ENCODE measurements around the gene PLA2G2E.

The PLA2G2E gene, protein sequence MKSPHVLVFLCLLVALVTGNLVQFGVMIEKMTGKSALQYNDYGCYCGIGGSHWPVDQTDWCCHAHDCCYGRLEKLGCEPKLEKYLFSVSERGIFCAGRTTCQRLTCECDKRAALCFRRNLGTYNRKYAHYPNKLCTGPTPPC

DNA sequence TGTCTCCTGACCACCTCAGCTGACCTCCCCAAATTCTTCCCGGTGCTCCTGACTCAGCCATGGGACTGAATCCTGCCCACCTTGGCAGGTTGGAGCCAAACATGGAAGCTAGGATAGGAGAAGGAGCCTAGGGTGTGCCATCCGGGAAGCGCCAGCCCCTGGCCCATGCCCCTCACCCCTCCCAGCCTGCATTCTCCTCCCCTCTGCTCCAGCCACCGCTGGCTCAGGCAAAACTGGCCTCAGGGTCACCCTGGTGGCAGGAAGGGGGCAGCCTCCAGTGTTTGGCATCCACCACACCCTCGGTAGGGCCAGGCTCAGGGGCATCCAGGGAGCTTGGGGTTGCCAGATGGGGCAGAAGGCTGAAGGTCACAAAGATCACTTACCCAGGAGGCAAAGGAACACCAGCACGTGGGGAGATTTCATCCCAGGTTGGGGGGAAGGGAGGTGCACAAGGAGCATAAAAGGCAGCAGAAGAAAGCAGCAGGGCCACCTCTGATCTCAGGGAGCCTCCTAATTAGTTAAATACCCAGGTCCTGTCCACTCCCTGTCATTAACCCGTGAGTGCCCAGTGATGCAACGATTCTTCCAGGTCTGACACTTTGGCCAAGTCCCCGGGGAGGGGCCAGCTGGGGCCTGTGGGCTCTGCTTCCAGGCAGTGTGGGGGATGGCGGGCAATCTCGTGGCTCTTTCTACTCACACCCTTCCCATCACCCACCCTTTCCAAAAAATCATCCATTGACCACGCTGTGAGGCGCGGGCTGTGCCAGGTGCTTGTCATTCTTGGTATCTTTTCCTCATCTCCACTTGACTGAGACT lies at the start of gene PLA2G2E:
TSS of gene PLA2G2E (minus strand) at position 481 of the 816 bp plus-strand sequence. CDS start at position 423, 58 bp downstream.
- Histone ChIP-seq H3K4me1 (ENCODE audit: control insufficient read depth, insufficient read depth, low read length) (no peaks in the 10 kb centered on the region), H3K9me3 (ENCODE audit: control insufficient read depth in 2 of 2, low read length in 2 of 2) (no peaks in the 10 kb centered on the region), H3K27ac (ENCODE audit: low read length) (no peak within 1 kb of the TSS), H3K27me3 (ENCODE audit: control insufficient read depth in 1 of 2, insufficient read depth in 2 of 2, low read length in 2 of 2) (peaks cover 0 to 6% of the 10 kb centered on the region in 2 donors), H3K36me3 (ENCODE audit: control insufficient read depth in 2 of 2, insufficient read depth in 2 of 2, low read length in 2 of 2) (no peaks in the 10 kb centered on the region), H3K4me3 (ENCODE audit: low read length in 2 of 2) (no peak within 1 kb of the TSS), H3K9ac (ENCODE audit: low read length in 2 of 2) (no peak within 1 kb of the TSS)

DNA sequence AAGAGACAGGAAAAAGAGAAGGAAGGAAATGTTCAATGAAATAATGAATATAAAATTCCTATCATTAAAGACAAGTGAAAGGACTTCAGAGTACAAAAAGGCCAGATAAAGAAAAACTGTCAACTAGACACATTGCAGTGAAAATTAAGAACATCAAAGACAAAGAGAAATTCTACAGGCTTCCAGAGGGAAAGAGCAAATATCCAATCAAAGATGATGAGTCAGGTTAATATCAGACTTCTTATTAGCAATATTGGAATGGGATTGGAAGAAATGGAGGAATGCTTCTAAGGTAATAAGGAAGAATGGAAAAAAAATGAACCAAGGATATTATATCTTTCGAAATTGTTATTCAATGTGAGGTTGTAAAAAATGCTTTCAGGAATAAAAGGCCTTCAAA lies 48.2 kb upstream of the PLA2G2E start:
- H3K9ac ChIP-seq (ENCODE audit: low read length in 2 of 2) = no peak overlapping the region
- no peaks in the 10 kb centered on the region for H3K36me3 ChIP-seq (ENCODE audit: control insufficient read depth in 2 of 2, insufficient read depth in 2 of 2, low read length in 2 of 2)
- H3K4me1 ChIP-seq (ENCODE audit: control insufficient read depth, insufficient read depth, low read length) = no peaks in the 10 kb centered on the region
- H3K9me3 ChIP-seq (ENCODE audit: control insufficient read depth in 2 of 2, low read length in 2 of 2) = no peaks in the 10 kb centered on the region
- no peak overlapping the region for H3K27ac ChIP-seq (ENCODE audit: low read length)
- H3K27me3 ChIP-seq (ENCODE audit: control insufficient read depth in 1 of 2, insufficient read depth in 2 of 2, low read length in 2 of 2) = peaks cover 2 to 4% of the 10 kb centered on the region in 2 donors
- no peak overlapping the region for H3K4me3 ChIP-seq (ENCODE audit: low read length in 2 of 2)

DNA sequence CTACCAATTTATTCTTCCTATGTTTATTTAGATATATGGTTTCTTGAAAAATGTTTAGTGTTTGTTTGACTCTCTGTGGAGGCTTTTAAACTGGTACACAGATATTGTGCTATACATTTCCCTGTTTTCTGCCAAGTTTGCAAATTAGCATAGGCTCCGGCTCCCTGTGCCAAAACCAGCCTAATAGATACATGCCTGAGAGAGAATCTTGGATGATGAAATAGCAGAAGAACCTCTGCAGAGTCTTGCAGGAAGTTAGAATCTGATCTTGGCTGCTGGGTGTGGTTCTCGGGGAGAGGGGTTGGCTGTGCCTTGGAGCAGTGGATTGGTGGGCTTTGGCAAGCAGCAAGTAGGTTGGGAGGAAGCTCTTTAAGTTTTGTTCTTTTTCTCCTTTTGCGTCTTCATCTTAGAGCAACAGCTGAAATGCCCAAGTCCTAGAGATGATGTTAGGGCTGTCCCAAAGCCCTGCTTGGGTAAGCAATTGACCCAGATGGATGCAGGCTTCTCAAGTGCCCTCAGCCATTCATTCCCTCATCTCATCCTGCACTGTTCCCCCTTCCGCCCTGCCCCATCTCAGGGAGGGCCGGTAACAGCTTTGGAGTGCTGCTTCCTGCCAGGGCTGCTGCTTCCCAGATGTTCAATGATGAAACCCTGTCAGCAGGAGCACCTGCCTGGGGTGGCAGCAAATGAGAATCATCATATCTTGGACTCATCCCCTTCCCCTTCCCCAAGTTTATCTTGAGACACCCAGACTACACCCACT lies 46.7 kb upstream of the PLA2G2E start:
- H3K27ac ChIP-seq (ENCODE audit: low read length) = no peak overlapping the region
- no peak overlapping the region for H3K4me3 ChIP-seq (ENCODE audit: low read length in 2 of 2)
- peaks cover 2 to 3% of the 10 kb centered on the region in 2 donors for H3K27me3 ChIP-seq (ENCODE audit: control insufficient read depth in 1 of 2, insufficient read depth in 2 of 2, low read length in 2 of 2)
- no peaks in the 10 kb centered on the region for H3K36me3 ChIP-seq (ENCODE audit: control insufficient read depth in 2 of 2, insufficient read depth in 2 of 2, low read length in 2 of 2)
- no peaks in the 10 kb centered on the region for H3K4me1 ChIP-seq (ENCODE audit: control insufficient read depth, insufficient read depth, low read length)
- no peak overlapping the region for H3K9ac ChIP-seq (ENCODE audit: low read length in 2 of 2)
- H3K9me3 ChIP-seq (ENCODE audit: control insufficient read depth in 2 of 2, low read length in 2 of 2) = no peaks in the 10 kb centered on the region

DNA sequence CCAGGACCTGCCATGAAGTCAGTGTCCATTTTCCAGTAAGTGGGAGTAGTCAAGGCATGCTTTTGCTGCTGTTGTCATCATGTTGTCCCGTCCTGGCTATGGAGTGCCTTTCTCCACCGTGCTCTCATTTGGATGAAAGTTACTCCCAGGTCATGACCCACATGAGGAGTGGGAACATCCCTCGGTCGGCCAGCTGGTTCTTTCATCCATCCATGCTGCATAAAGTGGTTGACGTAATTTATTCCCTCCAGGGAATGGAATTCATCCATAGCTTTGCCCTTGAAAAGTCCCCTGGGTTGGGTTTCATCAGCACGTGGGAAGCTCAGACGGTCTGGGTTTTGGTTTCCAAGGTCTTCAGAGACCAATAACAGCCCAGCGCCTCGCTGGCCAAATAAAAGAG lies 44.4 kb upstream of the PLA2G2E start:
- H3K27ac ChIP-seq (ENCODE audit: low read length) = no peak overlapping the region

DNA sequence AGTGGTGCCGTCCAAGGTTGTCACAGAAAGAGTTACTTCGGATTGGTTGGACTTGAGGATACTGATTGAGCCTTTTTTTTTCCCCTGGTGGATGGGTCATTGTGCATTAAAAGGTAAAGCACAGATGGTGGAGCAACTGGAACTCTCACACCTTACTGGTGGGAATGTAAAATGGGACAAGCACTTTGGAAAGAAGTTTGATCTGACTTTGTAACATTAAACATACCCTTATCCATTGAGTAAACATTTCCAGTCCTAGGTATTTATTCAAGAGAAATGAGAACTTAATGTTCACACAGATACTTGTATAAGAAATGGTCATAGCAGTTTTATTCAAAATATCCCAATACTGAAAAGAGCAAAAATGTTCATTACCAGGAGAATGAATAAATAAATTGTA lies 41.1 kb upstream of the PLA2G2E start:
- Histone ChIP-seq H3K9ac (ENCODE audit: low read length in 2 of 2) (no peak overlapping the region), H3K27ac (ENCODE audit: low read length) (no peak overlapping the region), H3K4me1 (ENCODE audit: control insufficient read depth, insufficient read depth, low read length) (no peaks in the 10 kb centered on the region), H3K4me3 (ENCODE audit: low read length in 2 of 2) (no peak overlapping the region), H3K9me3 (ENCODE audit: control insufficient read depth in 2 of 2, low read length in 2 of 2) (peaks cover 3 to 7% of the 10 kb centered on the region in 2 donors), H3K27me3 (ENCODE audit: control insufficient read depth in 1 of 2, insufficient read depth in 2 of 2, low read length in 2 of 2) (peaks cover 2 to 7% of the 10 kb centered on the region in 2 donors), H3K36me3 (ENCODE audit: control insufficient read depth in 2 of 2, insufficient read depth in 2 of 2, low read length in 2 of 2) (no peaks in the 10 kb centered on the region)

More for the DNA sequence above, 44.4 kb upstream of the PLA2G2E start:
- Histone ChIP-seq H3K4me1 (ENCODE audit: control insufficient read depth, insufficient read depth, low read length) (no peaks in the 10 kb centered on the region), H3K9ac (ENCODE audit: low read length in 2 of 2) (no peak overlapping the region), H3K4me3 (ENCODE audit: low read length in 2 of 2) (no peak overlapping the region), H3K27me3 (ENCODE audit: control insufficient read depth in 1 of 2, insufficient read depth in 2 of 2, low read length in 2 of 2) (peaks cover 2 to 3% of the 10 kb centered on the region in 2 donors), H3K36me3 (ENCODE audit: control insufficient read depth in 2 of 2, insufficient read depth in 2 of 2, low read length in 2 of 2) (no peaks in the 10 kb centered on the region), H3K9me3 (ENCODE audit: control insufficient read depth in 2 of 2, low read length in 2 of 2) (peaks cover 3 to 7% of the 10 kb centered on the region in 2 donors)

DNA sequence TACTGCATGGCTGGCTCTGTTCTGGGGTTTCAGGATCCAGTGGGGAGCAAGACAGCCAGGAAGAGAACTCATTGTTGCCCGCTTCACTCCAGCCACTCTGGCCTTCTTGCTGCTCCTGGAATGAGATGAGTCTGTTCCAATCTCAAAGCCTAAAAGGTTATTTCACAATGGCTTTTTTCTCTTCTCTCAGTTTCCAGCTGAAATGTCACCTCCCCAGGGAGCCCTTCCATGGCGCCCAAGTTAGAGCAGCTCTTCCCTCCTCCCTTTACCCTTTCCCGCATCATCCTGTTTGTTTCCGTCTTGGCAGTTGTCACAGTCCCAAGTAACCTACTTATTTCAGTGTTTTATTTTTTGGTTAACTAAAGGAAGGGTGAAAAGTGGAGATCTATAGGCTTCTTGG lies 40.2 kb upstream of the PLA2G2E start:
- Histone ChIP-seq H3K4me1 (ENCODE audit: control insufficient read depth, insufficient read depth, low read length) (no peaks in the 10 kb centered on the region), H3K4me3 (ENCODE audit: low read length in 2 of 2) (no peak overlapping the region), H3K27ac (ENCODE audit: low read length) (no peak overlapping the region), H3K27me3 (ENCODE audit: control insufficient read depth in 1 of 2, insufficient read depth in 2 of 2, low read length in 2 of 2) (peaks cover 2 to 7% of the 10 kb centered on the region in 2 donors), H3K36me3 (ENCODE audit: control insufficient read depth in 2 of 2, insufficient read depth in 2 of 2, low read length in 2 of 2) (no peaks in the 10 kb centered on the region), H3K9me3 (ENCODE audit: control insufficient read depth in 2 of 2, low read length in 2 of 2) (peaks cover 3 to 7% of the 10 kb centered on the region in 2 donors), H3K9ac (ENCODE audit: low read length in 2 of 2) (no peak overlapping the region)

DNA sequence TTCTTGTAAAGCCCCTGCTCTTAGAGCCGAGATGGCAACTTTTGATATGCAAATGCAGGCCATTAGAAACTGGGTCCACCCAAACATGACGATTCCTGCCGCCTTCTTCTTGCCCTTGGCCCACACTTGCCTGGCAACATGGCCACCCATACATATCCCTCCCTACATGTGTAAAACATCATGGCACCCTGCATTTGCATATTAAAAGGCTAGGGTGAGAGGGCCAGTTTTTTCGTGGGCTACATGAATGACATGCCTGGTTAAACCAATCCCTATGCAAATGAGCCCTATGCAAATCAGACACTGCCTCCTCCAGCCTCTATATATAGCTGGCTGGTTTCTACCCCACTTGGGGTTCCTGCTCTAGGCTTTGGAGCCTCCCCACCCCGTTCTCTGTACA lies 37.2 kb upstream of the PLA2G2E start:
- Histone ChIP-seq H3K4me1 (ENCODE audit: control insufficient read depth, insufficient read depth, low read length) (no peaks in the 10 kb centered on the region), H3K36me3 (ENCODE audit: control insufficient read depth in 2 of 2, insufficient read depth in 2 of 2, low read length in 2 of 2) (no peaks in the 10 kb centered on the region), H3K27me3 (ENCODE audit: control insufficient read depth in 1 of 2, insufficient read depth in 2 of 2, low read length in 2 of 2) (peaks cover 0 to 9% of the 10 kb centered on the region in 2 donors), H3K9ac (ENCODE audit: low read length in 2 of 2) (no peak overlapping the region), H3K9me3 (ENCODE audit: control insufficient read depth in 2 of 2, low read length in 2 of 2) (peaks cover 3 to 7% of the 10 kb centered on the region in 2 donors), H3K4me3 (ENCODE audit: low read length in 2 of 2) (no peak overlapping the region), H3K27ac (ENCODE audit: low read length) (no peak overlapping the region)

DNA sequence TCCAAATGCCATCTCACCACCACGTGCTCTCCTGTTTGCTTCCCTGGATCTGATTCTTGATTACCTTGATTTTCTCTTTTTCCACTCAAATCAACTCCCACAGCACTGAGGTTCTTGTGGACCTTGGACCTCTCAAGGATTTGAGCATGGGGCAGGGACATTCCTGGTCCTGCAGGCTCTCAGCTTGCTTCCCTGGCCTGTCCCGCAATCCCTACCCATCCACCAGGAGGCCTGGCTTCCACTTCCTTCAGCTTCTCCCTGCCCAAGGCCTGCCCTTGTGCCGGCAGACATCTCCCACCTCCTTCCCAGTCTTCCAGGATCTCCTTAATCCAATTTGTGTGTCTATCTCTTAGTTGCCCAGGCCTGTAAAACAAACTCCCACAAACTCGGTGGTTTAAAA lies 34.4 kb upstream of the PLA2G2E start:
- no peak overlapping the region for H3K9ac ChIP-seq (ENCODE audit: low read length in 2 of 2)
- H3K36me3 ChIP-seq (ENCODE audit: control insufficient read depth in 2 of 2, insufficient read depth in 2 of 2, low read length in 2 of 2) = no peaks in the 10 kb centered on the region
- H3K4me3 ChIP-seq (ENCODE audit: low read length in 2 of 2) = no peak overlapping the region
- peaks cover 3 to 11% of the 10 kb centered on the region in 2 donors for H3K27me3 ChIP-seq (ENCODE audit: control insufficient read depth in 1 of 2, insufficient read depth in 2 of 2, low read length in 2 of 2)
- H3K4me1 ChIP-seq (ENCODE audit: control insufficient read depth, insufficient read depth, low read length) = no peaks in the 10 kb centered on the region
- peaks cover 0 to 3% of the 10 kb centered on the region in 2 donors for H3K9me3 ChIP-seq (ENCODE audit: control insufficient read depth in 2 of 2, low read length in 2 of 2)
- no peak overlapping the region for H3K27ac ChIP-seq (ENCODE audit: low read length)

DNA sequence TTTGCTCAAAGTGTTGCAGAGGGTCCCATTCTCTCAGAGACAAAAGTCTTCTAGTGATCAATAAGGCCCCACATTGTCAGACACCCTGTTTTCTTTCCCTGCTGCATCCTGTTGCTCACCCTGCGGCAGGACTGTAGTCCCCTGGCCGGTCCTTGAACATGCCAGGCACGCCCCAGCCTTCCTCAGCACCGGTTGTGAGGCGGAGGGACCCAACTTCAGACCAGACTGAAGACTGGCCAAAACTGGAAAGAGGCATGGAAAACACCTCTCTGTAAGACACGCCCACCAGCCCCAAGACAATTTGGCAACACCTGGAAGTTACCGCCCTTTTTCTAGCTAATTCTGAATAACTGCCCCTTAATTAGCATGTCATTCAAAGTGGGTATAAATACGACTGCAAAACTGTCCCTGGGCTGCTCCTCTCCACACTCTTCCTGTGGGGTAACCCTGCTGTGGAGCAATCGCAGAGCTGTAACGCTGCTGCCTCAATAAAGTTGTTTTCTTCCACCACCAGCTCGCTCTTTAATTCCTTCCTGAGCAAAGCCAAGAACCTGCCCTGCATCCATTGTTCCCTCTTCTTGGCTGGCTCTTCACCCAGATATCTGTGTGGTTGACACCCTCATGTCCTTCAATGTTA lies 32.2 kb upstream of the PLA2G2E start:
- Histone ChIP-seq H3K9ac (ENCODE audit: low read length in 2 of 2) (no peak overlapping the region), H3K9me3 (ENCODE audit: control insufficient read depth in 2 of 2, low read length in 2 of 2) (peaks cover 0 to 3% of the 10 kb centered on the region in 2 donors), H3K36me3 (ENCODE audit: control insufficient read depth in 2 of 2, insufficient read depth in 2 of 2, low read length in 2 of 2) (no peaks in the 10 kb centered on the region), H3K4me3 (ENCODE audit: low read length in 2 of 2) (no peak overlapping the region), H3K4me1 (ENCODE audit: control insufficient read depth, insufficient read depth, low read length) (no peaks in the 10 kb centered on the region), H3K27me3 (ENCODE audit: control insufficient read depth in 1 of 2, insufficient read depth in 2 of 2, low read length in 2 of 2) (peaks cover 3 to 7% of the 10 kb centered on the region in 2 donors), H3K27ac (ENCODE audit: low read length) (no peak overlapping the region)

DNA sequence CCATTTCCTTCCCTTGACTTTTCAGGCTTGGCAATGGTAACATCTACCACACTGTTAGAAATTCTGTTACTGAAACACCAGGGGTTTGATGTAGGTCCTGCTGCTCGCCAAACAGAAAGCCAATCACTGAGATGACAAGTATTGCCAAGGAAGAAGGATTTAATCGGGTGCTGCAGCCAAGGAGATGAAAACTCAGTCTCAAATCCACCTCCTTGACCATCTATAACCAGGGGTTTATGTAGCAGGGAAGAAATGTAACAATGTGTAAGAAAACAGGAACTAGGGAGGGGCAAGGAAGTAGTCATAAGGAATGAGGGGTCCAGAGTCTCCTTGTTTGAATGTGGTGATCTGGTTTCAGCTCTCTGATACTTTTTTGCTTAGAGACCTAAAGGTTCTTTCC lies 30.6 kb upstream of the PLA2G2E start:
- Histone ChIP-seq H3K4me3 (ENCODE audit: low read length in 2 of 2) (no peak overlapping the region), H3K27ac (ENCODE audit: low read length) (no peak overlapping the region), H3K9me3 (ENCODE audit: control insufficient read depth in 2 of 2, low read length in 2 of 2) (peaks cover 0 to 3% of the 10 kb centered on the region in 2 donors), H3K36me3 (ENCODE audit: control insufficient read depth in 2 of 2, insufficient read depth in 2 of 2, low read length in 2 of 2) (no peaks in the 10 kb centered on the region), H3K9ac (ENCODE audit: low read length in 2 of 2) (no peak overlapping the region), H3K4me1 (ENCODE audit: control insufficient read depth, insufficient read depth, low read length) (no peaks in the 10 kb centered on the region), H3K27me3 (ENCODE audit: control insufficient read depth in 1 of 2, insufficient read depth in 2 of 2, low read length in 2 of 2) (peaks cover 3 to 11% of the 10 kb centered on the region in 2 donors)
